Activated naive CD4-positive, alpha-beta T cell treated with anti-CD3 and anti-CD28 coated beads, Interleukin-2, amount 50 U/mL, for 24 hours (primary cell): ENCODE measurements around the gene AREL1.
"Not testable (repeated sequence)": the region's sequence is repeated elsewhere in the genome, so short reads cannot be mapped to it uniquely, and the experiment has no call there.

Source experiments
- H3K27ac Mint-ChIP-seq: one replicate; pipeline ENCODE4 v1.8.0; 2021; ENCODE audit warnings: mild to moderate bottlenecking, mixed read lengths
- H3K27me3 Mint-ChIP-seq: one replicate; pipeline ENCODE4 v1.8.0; 2021; ENCODE audit warnings: mixed read lengths
- H3K36me3 Mint-ChIP-seq: one replicate; pipeline ENCODE4 v1.8.0; 2021; ENCODE audit warnings: mixed read lengths
- H3K4me1 Mint-ChIP-seq: one replicate; pipeline ENCODE4 v1.8.0; 2021; ENCODE audit warnings: mixed read lengths
- H3K4me3 Mint-ChIP-seq: one replicate; pipeline ENCODE4 v1.8.0; 2021; ENCODE audit warnings: mild to moderate bottlenecking, mixed read lengths
- H3K9me3 Mint-ChIP-seq: one replicate; pipeline ENCODE4 v1.8.0; 2021; ENCODE audit warnings: mixed read lengths

The AREL1 gene, protein sequence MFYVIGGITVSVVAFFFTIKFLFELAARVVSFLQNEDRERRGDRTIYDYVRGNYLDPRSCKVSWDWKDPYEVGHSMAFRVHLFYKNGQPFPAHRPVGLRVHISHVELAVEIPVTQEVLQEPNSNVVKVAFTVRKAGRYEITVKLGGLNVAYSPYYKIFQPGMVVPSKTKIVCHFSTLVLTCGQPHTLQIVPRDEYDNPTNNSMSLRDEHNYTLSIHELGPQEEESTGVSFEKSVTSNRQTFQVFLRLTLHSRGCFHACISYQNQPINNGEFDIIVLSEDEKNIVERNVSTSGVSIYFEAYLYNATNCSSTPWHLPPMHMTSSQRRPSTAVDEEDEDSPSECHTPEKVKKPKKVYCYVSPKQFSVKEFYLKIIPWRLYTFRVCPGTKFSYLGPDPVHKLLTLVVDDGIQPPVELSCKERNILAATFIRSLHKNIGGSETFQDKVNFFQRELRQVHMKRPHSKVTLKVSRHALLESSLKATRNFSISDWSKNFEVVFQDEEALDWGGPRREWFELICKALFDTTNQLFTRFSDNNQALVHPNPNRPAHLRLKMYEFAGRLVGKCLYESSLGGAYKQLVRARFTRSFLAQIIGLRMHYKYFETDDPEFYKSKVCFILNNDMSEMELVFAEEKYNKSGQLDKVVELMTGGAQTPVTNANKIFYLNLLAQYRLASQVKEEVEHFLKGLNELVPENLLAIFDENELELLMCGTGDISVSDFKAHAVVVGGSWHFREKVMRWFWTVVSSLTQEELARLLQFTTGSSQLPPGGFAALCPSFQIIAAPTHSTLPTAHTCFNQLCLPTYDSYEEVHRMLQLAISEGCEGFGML

DNA sequence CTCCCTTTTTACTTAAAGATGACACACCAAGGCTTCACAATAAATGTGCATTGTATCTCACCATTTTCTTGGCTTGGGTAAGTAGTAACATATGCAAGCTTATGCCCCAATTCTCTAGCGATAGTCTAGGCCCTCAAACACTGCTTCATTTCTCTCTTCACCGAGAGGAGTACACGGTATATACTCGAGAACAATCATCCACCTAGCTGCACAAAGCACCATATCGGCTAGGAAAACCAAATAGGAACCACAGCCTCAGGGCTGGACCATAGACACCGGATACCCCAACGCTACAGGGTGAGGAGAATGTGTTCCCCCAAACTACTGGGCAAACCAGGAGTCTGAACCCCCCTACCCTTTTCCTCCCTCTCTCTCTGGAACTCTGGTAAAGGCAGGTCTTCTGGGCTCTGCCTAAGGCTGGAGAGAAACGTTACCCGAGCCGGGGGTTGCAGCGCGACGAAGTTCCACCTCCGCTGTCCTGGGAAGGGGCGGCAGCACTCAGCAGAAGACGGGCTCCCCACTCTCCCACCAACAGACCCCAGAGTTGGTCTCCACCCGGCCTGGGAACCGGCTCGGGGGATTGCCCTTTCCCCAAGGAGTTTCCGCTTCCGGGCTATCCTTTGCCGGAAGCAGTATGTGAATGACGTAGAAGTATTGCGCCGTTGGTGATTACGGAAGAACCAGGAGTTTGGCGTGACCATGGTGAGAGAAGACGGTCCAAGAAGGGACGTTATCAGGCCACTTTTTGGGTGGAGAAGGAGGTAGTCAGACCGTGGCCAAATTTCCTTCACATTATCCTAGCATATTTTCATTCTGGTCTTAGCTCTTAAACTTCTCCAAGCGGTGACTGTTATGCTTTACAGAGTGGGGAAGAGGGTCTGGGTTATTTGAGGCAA lies at the start of gene AREL1, which contains the start of gene FCF1:
Gene AREL1 (minus strand): TSS at position 582 of the 896 bp plus-strand sequence. CDS start 27,465 bp downstream, outside the sequence.
Gene FCF1 (plus strand): TSS at position 646 of the 896 bp plus-strand sequence. CDS start 54 bp downstream, at position 700.
- Mint-ChIP-seq H3K36me3 (peaks cover 10% of the 10 kb centered on the region), H3K27ac (peak within 1 kb of the TSS; percentile 97), H3K4me3 (peak within 1 kb of the TSS; percentile 100), H3K27me3 (no peaks in the 10 kb centered on the region), H3K9me3 (no peaks in the 10 kb centered on the region), H3K4me1 (peaks cover 64% of the 10 kb centered on the region)

DNA sequence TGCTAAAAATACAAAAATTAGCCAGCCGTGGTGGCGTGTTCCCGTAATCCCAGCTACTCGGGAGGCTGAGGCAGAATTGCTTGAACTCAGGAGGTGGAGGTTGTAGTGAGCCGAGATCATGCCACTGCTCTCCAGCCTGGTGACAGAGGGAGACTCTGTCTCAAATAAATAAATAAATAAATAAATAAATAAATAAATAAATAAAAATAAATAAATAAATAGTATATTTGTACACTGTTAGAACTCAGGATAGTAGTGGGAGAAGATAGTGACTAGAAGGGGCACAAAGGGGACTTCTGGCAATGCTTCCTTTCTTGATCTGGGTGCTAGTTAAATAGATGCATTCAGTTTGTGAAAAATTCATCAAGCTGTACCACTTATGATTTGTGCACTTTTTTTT lies 45.6 kb upstream of the AREL1 start:
- not testable (repeated sequence) for H3K27ac Mint-ChIP-seq, H3K36me3 Mint-ChIP-seq, H3K4me3 Mint-ChIP-seq, H3K9me3 Mint-ChIP-seq, H3K27me3 Mint-ChIP-seq
- peaks cover 13% of the 10 kb centered on the region for H3K4me1 Mint-ChIP-seq

DNA sequence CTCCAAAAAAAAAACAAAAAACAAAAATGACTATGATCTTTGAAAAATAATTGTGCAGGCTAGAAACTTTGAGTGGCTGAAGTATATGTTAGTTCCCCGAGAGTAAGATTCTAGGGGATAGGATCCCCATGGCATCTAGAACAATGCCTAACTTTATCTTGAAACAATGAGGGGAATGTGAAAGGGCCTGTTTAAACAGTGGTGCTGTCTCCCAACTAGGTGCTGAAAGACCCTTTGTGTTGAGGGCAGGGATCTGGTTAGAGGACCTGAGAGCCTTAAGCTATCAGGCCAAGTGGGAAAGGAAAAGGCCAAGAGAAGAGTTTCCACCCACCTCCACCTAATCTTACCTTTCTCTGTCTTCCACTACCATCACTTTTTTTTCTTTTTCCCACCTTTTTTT lies 43.4 kb upstream of the AREL1 start:
- H3K4me3 Mint-ChIP-seq: no peak overlapping the region
- no peaks in the 10 kb centered on the region for H3K27me3 Mint-ChIP-seq
- H3K9me3 Mint-ChIP-seq: peaks cover 10% of the 10 kb centered on the region
- no peaks in the 10 kb centered on the region for H3K4me1 Mint-ChIP-seq
- H3K27ac Mint-ChIP-seq: no peak overlapping the region
- H3K36me3 Mint-ChIP-seq: peaks cover 8% of the 10 kb centered on the region

DNA sequence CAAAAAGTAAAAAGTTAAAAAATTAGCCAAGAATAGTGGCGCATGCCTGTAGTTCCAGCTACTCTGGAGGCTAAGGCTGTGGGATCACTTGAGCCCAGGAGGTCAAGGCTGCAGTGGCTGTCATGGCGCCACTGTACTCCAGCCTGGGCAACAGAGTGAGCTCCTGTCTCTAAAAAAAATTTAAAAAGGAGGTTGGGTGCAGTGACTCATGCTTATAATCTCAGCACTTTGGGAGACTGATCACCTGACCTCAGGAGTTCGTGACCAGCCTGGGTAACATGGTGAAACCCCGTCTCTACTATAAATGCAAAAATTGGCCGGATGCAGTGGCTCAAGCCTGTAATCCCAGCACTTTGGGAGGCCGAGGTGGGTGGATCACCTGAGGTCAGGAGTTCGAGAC lies 42.0 kb upstream of the AREL1 start:
- no peak overlapping the region for H3K4me3 Mint-ChIP-seq
- no peaks in the 10 kb centered on the region for H3K27me3 Mint-ChIP-seq
- H3K4me1 Mint-ChIP-seq: no peaks in the 10 kb centered on the region
- no peak overlapping the region for H3K27ac Mint-ChIP-seq
- peaks cover 8% of the 10 kb centered on the region for H3K36me3 Mint-ChIP-seq
- H3K9me3 Mint-ChIP-seq: peaks cover 10% of the 10 kb centered on the region

DNA sequence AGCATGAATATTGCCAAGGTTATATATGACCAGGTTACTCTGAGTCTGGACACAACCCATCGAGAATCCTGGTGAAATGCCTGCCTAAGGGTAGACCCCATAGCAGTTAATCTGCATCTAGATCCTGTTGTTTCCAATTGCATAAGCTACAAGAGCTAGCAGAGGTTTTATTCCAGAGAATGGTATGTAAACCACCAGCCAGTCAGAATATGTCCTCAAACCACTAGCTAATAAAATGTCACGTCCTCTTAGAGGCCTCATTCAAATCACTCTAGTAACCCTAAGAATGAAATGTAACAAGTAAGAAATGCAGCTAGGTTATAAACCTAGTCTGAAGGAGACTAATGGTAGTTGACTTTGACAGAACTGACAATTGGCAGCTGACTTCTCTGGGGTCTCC lies 41.3 kb upstream of the AREL1 start:
- H3K27me3 Mint-ChIP-seq: no peaks in the 10 kb centered on the region

DNA sequence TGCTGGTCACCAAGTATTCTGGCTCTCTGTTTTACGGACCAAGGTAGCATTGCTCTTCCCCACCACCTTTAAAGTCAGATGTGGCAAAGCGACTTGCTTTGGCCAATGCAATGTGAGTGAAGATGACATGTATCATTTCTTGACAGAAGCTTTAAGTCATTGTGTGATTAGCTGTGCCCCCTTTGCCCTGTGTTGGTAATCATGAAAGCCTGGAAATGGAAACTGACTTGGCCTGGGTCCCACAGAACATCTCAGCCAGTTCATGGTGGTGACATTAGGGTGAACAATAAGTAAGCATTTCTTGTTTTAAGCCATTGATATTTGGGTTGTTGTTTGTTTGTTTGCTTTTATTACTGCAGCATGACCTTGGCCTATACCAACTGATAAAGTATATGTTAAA lies 34.4 kb upstream of the AREL1 start:
- no peaks in the 10 kb centered on the region for H3K4me1 Mint-ChIP-seq
- peaks cover 3% of the 10 kb centered on the region for H3K36me3 Mint-ChIP-seq
- no peak overlapping the region for H3K4me3 Mint-ChIP-seq
- no peaks in the 10 kb centered on the region for H3K9me3 Mint-ChIP-seq
- H3K27me3 Mint-ChIP-seq: no peaks in the 10 kb centered on the region
- no peak overlapping the region for H3K27ac Mint-ChIP-seq

More for the DNA sequence above, 41.3 kb upstream of the AREL1 start:
- Mint-ChIP-seq H3K27ac (no peak overlapping the region), H3K4me1 (no peaks in the 10 kb centered on the region), H3K4me3 (no peak overlapping the region), H3K36me3 (peaks cover 8% of the 10 kb centered on the region), H3K9me3 (peaks cover 10% of the 10 kb centered on the region)

DNA sequence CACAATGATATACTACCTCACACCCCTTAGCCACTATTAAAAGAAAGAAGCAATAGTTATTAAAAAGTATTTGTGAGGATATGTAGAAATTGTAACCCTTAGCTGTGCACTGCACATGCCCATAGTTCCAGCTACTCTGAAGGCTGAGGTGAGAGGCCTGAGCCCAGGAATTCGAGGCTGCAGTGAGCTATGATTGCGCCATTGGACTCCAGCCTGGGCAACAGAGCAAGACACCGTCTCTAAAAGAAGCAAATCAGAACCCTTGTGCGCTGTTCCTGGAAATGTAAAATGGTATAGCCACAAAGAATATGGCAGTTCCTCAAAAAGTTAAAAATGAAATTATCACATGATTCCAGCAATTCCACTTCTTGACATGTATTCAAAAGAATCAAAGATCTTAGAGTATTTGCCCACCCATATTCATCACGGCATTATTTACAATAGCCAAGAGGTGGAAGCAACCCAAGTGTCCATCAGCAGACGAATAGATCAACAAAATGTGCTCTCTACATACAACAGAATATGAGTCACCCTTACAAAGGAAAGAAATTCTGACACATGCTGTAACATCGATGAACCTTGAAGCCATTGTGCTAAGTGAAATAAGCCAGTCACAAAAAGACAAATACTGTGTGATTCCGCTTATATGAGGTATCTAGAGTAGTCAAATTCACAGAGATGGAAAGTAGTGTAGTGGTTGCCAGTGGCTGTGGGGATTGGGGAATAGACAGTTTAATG lies 26.6 kb upstream of the AREL1 start:
- peaks cover 13% of the 10 kb centered on the region for H3K36me3 Mint-ChIP-seq
- H3K27me3 Mint-ChIP-seq: no peaks in the 10 kb centered on the region
- no peak overlapping the region for H3K4me3 Mint-ChIP-seq
- no peaks in the 10 kb centered on the region for H3K4me1 Mint-ChIP-seq
- H3K27ac Mint-ChIP-seq: no peak overlapping the region
- H3K9me3 Mint-ChIP-seq: no peaks in the 10 kb centered on the region

DNA sequence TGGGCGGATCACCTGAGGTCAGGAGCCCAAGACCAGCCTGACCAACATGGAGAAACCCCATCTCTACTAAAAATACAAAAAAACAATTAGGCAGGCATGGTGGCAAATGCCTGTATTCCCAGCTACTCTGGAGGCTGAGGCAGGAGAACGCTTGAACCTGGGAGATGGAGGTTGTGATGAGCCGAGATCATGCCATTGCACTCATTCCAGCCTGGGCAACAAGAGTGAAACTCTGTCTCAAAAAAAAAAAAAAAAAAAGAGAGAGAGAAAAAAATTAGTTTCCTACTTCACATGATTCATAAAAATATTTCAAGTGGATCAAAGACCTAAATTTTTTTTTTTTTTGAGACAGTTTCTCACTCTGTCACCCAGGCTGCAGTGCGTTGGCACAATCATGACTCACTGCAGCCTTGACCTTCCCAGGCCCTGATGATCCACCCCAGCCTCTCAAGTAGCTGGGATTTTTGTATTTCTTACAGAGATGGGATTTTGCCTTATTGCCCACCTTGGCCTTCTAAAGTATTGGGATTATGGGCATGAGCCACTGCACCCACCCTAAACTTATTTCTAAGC lies 25.0 kb upstream of the AREL1 start:
- H3K27ac Mint-ChIP-seq: peak overlapping the region; percentile 12
- no peaks in the 10 kb centered on the region for H3K27me3 Mint-ChIP-seq
- H3K4me1 Mint-ChIP-seq: no peaks in the 10 kb centered on the region
- no peaks in the 10 kb centered on the region for H3K9me3 Mint-ChIP-seq
- H3K36me3 Mint-ChIP-seq: peaks cover 16% of the 10 kb centered on the region
- no peak overlapping the region for H3K4me3 Mint-ChIP-seq

DNA sequence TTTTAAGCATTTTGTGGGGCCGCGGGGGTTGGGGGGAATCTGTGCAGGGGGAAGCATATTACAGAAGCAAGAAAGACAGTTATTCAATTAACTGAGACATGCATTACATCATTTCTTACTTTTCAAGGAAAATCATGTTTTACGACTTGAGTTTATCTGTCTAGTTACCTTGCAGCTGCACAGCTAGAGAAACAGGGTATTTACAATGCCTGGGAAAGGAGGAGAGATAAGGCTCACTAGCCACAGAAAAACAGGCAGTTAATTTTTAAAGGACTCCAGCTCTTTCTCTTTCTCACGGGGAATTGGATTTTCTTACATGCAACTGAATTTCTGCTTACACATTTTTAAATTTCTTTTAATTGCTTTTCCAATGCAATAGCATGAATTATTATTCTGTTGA lies 22.2 kb upstream of the AREL1 start:
- peaks cover 23% of the 10 kb centered on the region for H3K36me3 Mint-ChIP-seq
- H3K27me3 Mint-ChIP-seq: no peaks in the 10 kb centered on the region
- no peaks in the 10 kb centered on the region for H3K4me1 Mint-ChIP-seq
- no peak overlapping the region for H3K27ac Mint-ChIP-seq
- no peaks in the 10 kb centered on the region for H3K9me3 Mint-ChIP-seq
- H3K4me3 Mint-ChIP-seq: no peak overlapping the region

DNA sequence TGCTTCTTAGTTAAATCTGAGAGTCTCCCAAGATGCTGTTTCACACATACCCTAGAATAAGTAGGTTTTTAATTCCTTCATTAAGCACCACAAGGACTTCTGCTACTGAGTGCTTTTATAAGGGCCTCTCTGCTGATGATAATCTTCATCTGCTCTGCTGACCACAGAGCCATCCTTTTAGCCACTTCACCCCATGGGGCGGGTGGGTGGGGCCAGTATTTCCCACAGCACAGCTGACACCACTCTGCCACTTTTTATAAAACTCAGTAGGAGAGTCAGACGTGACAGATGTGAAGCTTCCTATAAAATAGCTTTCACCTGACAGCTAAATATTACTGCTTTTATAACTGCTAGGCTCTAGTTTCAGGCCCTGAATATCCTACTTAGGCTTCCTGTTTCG lies 20.3 kb upstream of the AREL1 start:
- no peak overlapping the region for H3K4me3 Mint-ChIP-seq
- no peaks in the 10 kb centered on the region for H3K9me3 Mint-ChIP-seq

DNA sequence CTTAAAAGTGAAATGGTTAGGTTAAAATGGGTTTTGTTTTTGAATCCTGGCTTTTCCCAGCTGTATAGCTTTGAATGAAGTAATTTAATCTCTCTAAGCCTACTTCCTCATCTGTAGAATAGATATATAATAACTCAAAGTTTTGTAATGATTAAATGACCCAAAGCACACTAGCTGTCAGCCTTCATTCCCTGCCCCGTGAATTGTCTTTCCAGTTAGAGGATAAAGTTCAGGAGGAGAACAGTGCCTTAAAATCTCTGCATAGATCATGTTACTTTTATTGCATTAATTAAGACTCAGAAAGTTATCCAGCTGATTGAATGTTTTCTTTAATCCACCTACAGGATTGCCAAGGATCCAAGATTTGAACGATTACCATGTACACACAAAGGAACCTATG lies 19.5 kb upstream of the AREL1 start:
- Mint-ChIP-seq H3K36me3 (peaks cover 25% of the 10 kb centered on the region), H3K27ac (no peak overlapping the region), H3K4me3 (no peak overlapping the region), H3K4me1 (peaks cover 3% of the 10 kb centered on the region), H3K27me3 (no peaks in the 10 kb centered on the region), H3K9me3 (no peaks in the 10 kb centered on the region)

More for the DNA sequence above, 20.3 kb upstream of the AREL1 start:
- H3K27ac Mint-ChIP-seq: no peak overlapping the region
- H3K27me3 Mint-ChIP-seq: no peaks in the 10 kb centered on the region
- peaks cover 3% of the 10 kb centered on the region for H3K4me1 Mint-ChIP-seq
- H3K36me3 Mint-ChIP-seq: peaks cover 25% of the 10 kb centered on the region

DNA sequence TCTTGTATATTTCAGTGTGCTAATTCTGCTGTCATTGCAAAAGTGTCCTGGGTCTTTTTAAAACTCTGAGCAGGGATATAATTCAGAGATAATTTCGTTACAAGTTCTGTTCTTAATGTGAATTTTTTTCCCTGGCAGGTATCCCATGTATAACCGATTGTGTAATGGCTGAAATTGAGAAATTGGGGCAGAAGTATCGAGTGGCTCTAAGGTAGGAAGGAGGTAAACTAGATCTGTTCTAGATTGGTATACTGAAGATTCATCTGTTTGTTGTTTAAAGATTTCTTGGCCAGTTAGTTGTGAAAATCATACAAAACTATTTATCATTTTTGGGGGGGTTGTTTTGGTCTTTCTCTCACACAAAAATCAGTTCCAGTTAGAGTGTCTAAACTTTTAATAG lies 10.3 kb upstream of the AREL1 start:
- H3K27ac Mint-ChIP-seq: no peak overlapping the region
- H3K36me3 Mint-ChIP-seq: peaks cover 17% of the 10 kb centered on the region
- H3K4me3 Mint-ChIP-seq: no peak overlapping the region
- no peaks in the 10 kb centered on the region for H3K9me3 Mint-ChIP-seq
- no peaks in the 10 kb centered on the region for H3K27me3 Mint-ChIP-seq
- no peaks in the 10 kb centered on the region for H3K4me1 Mint-ChIP-seq

DNA sequence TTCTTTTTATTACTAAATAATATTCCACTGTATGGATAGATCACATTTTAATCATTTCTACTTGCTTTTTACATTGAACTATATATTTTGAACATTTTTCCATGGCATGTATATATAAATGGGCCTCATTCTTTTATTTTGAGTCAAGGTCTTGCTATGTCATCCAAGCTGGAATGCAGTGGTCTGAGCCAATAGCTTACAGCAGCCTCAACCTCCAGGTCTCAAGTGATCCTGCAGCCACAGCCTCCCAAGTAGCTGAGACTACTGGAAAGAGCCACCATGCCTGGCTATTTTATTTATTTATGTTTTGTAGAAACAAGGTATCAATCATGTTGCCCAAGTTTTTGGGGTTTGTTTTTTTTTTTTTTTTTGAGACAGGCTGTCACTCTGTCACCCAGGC lies 7.6 kb upstream of the AREL1 start:
- H3K4me1 Mint-ChIP-seq: peaks cover 5% of the 10 kb centered on the region
- H3K9me3 Mint-ChIP-seq: no peaks in the 10 kb centered on the region
- H3K27ac Mint-ChIP-seq: no peak overlapping the region
- H3K36me3 Mint-ChIP-seq: peaks cover 20% of the 10 kb centered on the region
- no peaks in the 10 kb centered on the region for H3K27me3 Mint-ChIP-seq
- H3K4me3 Mint-ChIP-seq: no peak overlapping the region

DNA sequence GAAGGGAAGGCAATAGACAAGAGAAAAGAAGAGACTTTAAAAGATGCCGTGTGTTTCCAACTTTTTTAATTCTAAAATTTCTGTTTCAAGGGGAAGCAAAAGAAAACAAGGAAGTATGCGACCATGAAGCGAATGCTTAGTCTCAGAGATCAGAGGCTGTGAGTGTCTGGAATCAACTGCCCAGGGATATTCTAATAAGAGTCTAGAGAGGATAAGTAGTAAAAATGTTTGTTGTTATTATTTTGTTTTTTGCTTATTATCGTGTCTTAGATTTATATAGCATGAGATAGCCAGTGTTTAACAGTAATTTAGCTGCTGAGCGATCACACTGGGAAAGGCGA lies 485 bp upstream of the AREL1 start:
- H3K27me3 Mint-ChIP-seq: no peaks in the 10 kb centered on the region
- peaks cover 59% of the 10 kb centered on the region for H3K4me1 Mint-ChIP-seq
- peak overlapping the region; percentile 97 for H3K27ac Mint-ChIP-seq
- H3K36me3 Mint-ChIP-seq: peaks cover 12% of the 10 kb centered on the region
- H3K4me3 Mint-ChIP-seq: peak overlapping the region; percentile 100
- no peaks in the 10 kb centered on the region for H3K9me3 Mint-ChIP-seq
